ENCODE results near the gene EXT2. TPM values are rescaled to one million over a fixed set of nuclear protein-coding genes. Genes with fewer than 3 reads are reported as not detected.

The EXT2 gene
- polyA plus RNA-seq, 1 donor from 2014 or later = 77.5 TPM

GRCh38 chr11:44096360-44097185, 1.1 kb downstream of the EXT2 start:
- Histone ChIP-seq H3K9me3 (ENCODE audit: low read length) (no peaks in the 10 kb centered on the region), H3K79me2 (replicated peaks; ENCODE audit: insufficient read depth, low read length) (peaks cover 37% of the 10 kb centered on the region), H3K4me3 (ENCODE audit: low read length) (peak overlapping the region; percentile 92), H3K36me3 (ENCODE audit: insufficient read depth, low read length) (no peaks in the 10 kb centered on the region), H3K4me2 (ENCODE audit: low read length) (peak overlapping the region; percentile 96), H3K9me2 (ENCODE audit: insufficient read depth, low read length) (no peaks in the 10 kb centered on the region), H4K20me1 (ENCODE audit: insufficient read depth) (no peaks in the 10 kb centered on the region), H3F3A (ENCODE audit: insufficient read depth, low read length, poor library complexity, severe bottlenecking) (no peaks in the 10 kb centered on the region), H3K27ac (ENCODE audit: low read length) (peak overlapping the region; percentile 66), H3K27me3 (ENCODE audit: insufficient read depth, low read depth, low read length) (no peaks in the 10 kb centered on the region), H3K9ac (ENCODE audit: low read length) (peak overlapping the region; percentile 88), H2AFZ (ENCODE audit: low read depth, low read length) (peak overlapping the region; percentile 58)
- TF ChIP-seq TAF1 (IDR thresholded peaks at IDR 0.05; ENCODE audit: low read depth) (no peak), EP300 (conservative IDR thresholded peaks at IDR 0.05; ENCODE audit: poor library complexity, severe bottlenecking) (no peak), REST (IDR thresholded peaks at IDR 0.05; ENCODE audit: borderline replicate concordance) (no peak), POLR2AphosphoS5 (IDR thresholded peaks at IDR 0.05) (no peak), RAD21 (conservative IDR thresholded peaks at IDR 0.05) (no peak), SMC3 (conservative IDR thresholded peaks at IDR 0.05; ENCODE audit: poor library complexity) (no peak), EZH2 (IDR thresholded peaks at IDR 0.05; ENCODE audit: borderline replicate concordance, insufficient read depth, low read length, poor library complexity, severe bottlenecking) (no peak), CTCF (IDR thresholded peaks at IDR 0.05; ENCODE audit: poor library complexity, severe bottlenecking) (no peak), MXI1 (conservative IDR thresholded peaks at IDR 0.05; ENCODE audit: poor library complexity, severe bottlenecking) (no peak)

GRCh38 chr11:44097821-44098220, 2.3 kb downstream of the EXT2 start:
- no peaks in the 10 kb centered on the region for H4K20me1 ChIP-seq (ENCODE audit: insufficient read depth)
- no peaks in the 10 kb centered on the region for H3K9me3 ChIP-seq (ENCODE audit: low read length)
- H3K79me2 ChIP-seq (replicated peaks; ENCODE audit: insufficient read depth, low read length) = peaks cover 38% of the 10 kb centered on the region
- no peaks in the 10 kb centered on the region for H3F3A ChIP-seq (ENCODE audit: insufficient read depth, low read length, poor library complexity, severe bottlenecking)
- no peak overlapping the region for H3K27ac ChIP-seq (ENCODE audit: low read length)
- H2AFZ ChIP-seq (ENCODE audit: low read depth, low read length) = no peak overlapping the region
- no peak overlapping the region for H3K4me2 ChIP-seq (ENCODE audit: low read length)
- peak overlapping the region; percentile 1 for H3K4me3 ChIP-seq (ENCODE audit: low read length)
- H3K36me3 ChIP-seq (ENCODE audit: insufficient read depth, low read length) = no peaks in the 10 kb centered on the region
- H3K9me2 ChIP-seq (ENCODE audit: insufficient read depth, low read length) = no peaks in the 10 kb centered on the region
- TF ChIP-seq EZH2 (IDR thresholded peaks at IDR 0.05; ENCODE audit: borderline replicate concordance, insufficient read depth, low read length, poor library complexity, severe bottlenecking) (no peak), CTCF (IDR thresholded peaks at IDR 0.05; ENCODE audit: poor library complexity, severe bottlenecking) (no peak), RAD21 (conservative IDR thresholded peaks at IDR 0.05) (no peak), TAF1 (IDR thresholded peaks at IDR 0.05; ENCODE audit: low read depth) (no peak), EP300 (conservative IDR thresholded peaks at IDR 0.05; ENCODE audit: poor library complexity, severe bottlenecking) (no peak), REST (IDR thresholded peaks at IDR 0.05; ENCODE audit: borderline replicate concordance) (no peak), POLR2AphosphoS5 (IDR thresholded peaks at IDR 0.05) (no peak), SMC3 (conservative IDR thresholded peaks at IDR 0.05; ENCODE audit: poor library complexity) (no peak), MXI1 (conservative IDR thresholded peaks at IDR 0.05; ENCODE audit: poor library complexity, severe bottlenecking) (no peak)
- H3K27me3 ChIP-seq (ENCODE audit: insufficient read depth, low read depth, low read length) = no peaks in the 10 kb centered on the region
- H3K9ac ChIP-seq (ENCODE audit: low read length) = no peak overlapping the region

All from neural cell (in vitro differentiated cells).